Esophagus squamous epithelium (tissue), 4 donors: ENCODE data around the gene MN1.

Experiments used
- CTCF ChIP-seq, 6 experiments: fragments of 450-650 bp in 4 of 6; fragments of 200-600 bp in 2 of 6; sonication (generic) in 2 of 6; IDR thresholded peaks; one replicate each; pipeline ENCODE4 v1.5.1; 2016 to 2019; ENCODE audit warnings: antibody characterized with exemption in 6 of 6, mild to moderate bottlenecking in 4 of 6, moderate library complexity in 4 of 6
- POLR2A ChIP-seq, 4 donors: fragments of 450-650 bp; IDR thresholded peaks; one replicate each; pipeline ENCODE4 v1.6.1; 2017; ENCODE audit warnings: antibody characterized with exemption in 4 of 4, mild to moderate bottlenecking in 4 of 4, moderate library complexity in 3 of 4

GRCh38 chr22:27846910-27847309 is 45.4 kb upstream of the MN1 start:
- TF ChIP-seq CTCF (IDR thresholded peaks at IDR 0.05) (no peak), POLR2A (IDR thresholded peaks at IDR 0.05) (no peak)
